ENCODE measurements around the gene RAB11FIP3. TPM values are rescaled to one million over a fixed set of nuclear protein-coding genes. Genes with fewer than 3 reads are reported as not detected.

Gene RAB11FIP3
- total and polyA plus RNA-seq, 10 of the 15 experiments (the other 5 are each of a cell fraction or from before 2014, with no cell fraction given) = 1.2 to 27.3 (median 7.7) TPM

DNA sequence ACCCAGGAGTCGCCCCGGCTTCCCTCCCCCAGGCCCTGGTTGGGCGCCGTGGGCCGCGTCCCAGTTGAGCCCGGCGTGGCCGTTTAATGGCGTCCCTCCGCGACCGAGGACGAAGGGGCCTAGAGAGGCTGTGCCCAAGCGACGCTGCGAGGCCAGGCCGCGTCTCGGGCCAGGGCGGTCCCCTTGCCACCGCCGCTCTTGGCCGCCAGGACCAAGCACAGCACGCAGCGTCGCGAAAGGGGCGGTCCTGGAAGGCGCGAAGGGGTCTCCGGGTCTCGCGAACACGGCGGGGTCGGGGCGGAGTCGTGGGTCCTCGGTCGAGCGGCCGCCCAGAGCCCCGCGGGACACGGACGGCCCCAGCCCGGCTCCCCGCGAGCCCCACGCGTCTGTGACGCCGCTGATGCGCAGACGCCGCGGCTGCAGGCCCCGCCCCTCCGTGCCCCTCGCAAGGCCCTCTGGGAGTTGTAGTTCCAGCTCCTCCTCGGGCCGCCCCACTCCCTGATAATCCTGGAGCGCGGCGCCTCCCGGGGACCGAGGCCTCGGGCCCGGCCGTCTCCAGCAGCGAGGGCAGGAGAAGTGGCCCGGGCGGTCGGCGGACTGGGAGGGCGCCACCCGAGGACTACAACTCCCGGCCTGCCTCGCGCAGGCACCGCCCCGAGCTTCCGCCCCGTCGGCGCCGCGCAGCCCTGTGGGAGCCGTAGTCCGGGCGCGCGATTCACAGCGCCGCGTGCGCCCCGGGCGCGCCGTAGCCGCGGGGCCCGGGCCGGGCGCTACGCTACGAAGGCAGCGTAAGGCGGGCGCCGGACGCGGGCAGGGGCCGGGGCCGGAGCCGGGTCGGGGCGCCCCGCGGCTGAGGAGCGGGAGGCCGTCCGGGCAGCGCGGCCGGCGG is 101.8 kb downstream of the RAB11FIP3 start, which contains the start of gene CAPN15 (continued):
- TF ChIP-seq, protein P1, sequence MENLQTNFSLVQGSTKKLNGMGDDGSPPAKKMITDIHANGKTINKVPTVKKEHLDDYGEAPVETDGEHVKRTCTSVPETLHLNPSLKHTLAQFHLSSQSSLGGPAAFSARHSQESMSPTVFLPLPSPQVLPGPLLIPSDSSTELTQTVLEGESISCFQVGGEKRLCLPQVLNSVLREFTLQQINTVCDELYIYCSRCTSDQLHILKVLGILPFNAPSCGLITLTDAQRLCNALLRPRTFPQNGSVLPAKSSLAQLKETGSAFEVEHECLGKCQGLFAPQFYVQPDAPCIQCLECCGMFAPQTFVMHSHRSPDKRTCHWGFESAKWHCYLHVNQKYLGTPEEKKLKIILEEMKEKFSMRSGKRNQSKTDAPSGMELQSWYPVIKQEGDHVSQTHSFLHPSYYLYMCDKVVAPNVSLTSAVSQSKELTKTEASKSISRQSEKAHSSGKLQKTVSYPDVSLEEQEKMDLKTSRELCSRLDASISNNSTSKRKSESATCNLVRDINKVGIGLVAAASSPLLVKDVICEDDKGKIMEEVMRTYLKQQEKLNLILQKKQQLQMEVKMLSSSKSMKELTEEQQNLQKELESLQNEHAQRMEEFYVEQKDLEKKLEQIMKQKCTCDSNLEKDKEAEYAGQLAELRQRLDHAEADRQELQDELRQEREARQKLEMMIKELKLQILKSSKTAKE (IDR thresholded peaks at IDR 0.05; ENCODE audit: low read depth, poor library complexity, severe bottlenecking) = no peak
- TF ChIP-seq, protein P2, sequence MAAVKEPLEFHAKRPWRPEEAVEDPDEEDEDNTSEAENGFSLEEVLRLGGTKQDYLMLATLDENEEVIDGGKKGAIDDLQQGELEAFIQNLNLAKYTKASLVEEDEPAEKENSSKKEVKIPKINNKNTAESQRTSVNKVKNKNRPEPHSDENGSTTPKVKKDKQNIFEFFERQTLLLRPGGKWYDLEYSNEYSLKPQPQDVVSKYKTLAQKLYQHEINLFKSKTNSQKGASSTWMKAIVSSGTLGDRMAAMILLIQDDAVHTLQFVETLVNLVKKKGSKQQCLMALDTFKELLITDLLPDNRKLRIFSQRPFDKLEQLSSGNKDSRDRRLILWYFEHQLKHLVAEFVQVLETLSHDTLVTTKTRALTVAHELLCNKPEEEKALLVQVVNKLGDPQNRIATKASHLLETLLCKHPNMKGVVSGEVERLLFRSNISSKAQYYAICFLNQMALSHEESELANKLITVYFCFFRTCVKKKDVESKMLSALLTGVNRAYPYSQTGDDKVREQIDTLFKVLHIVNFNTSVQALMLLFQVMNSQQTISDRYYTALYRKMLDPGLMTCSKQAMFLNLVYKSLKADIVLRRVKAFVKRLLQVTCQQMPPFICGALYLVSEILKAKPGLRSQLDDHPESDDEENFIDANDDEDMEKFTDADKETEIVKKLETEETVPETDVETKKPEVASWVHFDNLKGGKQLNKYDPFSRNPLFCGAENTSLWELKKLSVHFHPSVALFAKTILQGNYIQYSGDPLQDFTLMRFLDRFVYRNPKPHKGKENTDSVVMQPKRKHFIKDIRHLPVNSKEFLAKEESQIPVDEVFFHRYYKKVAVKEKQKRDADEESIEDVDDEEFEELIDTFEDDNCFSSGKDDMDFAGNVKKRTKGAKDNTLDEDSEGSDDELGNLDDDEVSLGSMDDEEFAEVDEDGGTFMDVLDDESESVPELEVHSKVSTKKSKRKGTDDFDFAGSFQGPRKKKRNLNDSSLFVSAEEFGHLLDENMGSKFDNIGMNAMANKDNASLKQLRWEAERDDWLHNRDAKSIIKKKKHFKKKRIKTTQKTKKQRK (IDR thresholded peaks at IDR 0.05; ENCODE audit: low read depth, low read length) = no peak
- TF ChIP-seq BRCA1 (IDR thresholded peaks at IDR 0.05; ENCODE audit: low read depth, low read length) (peak; percentile 4; the same call in 1 of the 2 replicates), RAD21 (IDR thresholded peaks at IDR 0.05; ENCODE audit: insufficient read depth, low read depth, low read length) (no peak), ASH2L (IDR thresholded peaks at IDR 0.05; ENCODE audit: borderline replicate concordance, low read depth) (no peak), CREB1 (IDR thresholded peaks at IDR 0.05; ENCODE audit: low read depth) (peak; percentile 89), SIN3A (IDR thresholded peaks at IDR 0.05; ENCODE audit: low read depth, low read length) (peak; percentile 69; the same call in 1 of the 2 replicates), ZNF207 (IDR thresholded peaks at IDR 0.05; ENCODE audit: borderline replicate concordance) (peak; percentile 93), JUNB (IDR thresholded peaks at IDR 0.05) (no peak), MXI1 (IDR thresholded peaks at IDR 0.05; ENCODE audit: low read depth, low read length) (no peak), NR2C1 (IDR thresholded peaks at IDR 0.05) (peak; percentile 82), SP1 (IDR thresholded peaks at IDR 0.05; ENCODE audit: low read depth, low read length) (peak; percentile 55), CHD1 (IDR thresholded peaks at IDR 0.05; ENCODE audit: low read depth, low read length) (no peak), PML (IDR thresholded peaks at IDR 0.05; ENCODE audit: low read length) (no peak; the same call in 1 of the 2 replicates)
- TF ChIP-seq, protein P3, sequence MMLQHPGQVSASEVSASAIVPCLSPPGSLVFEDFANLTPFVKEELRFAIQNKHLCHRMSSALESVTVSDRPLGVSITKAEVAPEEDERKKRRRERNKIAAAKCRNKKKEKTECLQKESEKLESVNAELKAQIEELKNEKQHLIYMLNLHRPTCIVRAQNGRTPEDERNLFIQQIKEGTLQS (IDR thresholded peaks at IDR 0.05; ENCODE audit: borderline replicate concordance, extremely low read depth, low read depth, low read length) = no peak
- TF ChIP-seq, protein P4, sequence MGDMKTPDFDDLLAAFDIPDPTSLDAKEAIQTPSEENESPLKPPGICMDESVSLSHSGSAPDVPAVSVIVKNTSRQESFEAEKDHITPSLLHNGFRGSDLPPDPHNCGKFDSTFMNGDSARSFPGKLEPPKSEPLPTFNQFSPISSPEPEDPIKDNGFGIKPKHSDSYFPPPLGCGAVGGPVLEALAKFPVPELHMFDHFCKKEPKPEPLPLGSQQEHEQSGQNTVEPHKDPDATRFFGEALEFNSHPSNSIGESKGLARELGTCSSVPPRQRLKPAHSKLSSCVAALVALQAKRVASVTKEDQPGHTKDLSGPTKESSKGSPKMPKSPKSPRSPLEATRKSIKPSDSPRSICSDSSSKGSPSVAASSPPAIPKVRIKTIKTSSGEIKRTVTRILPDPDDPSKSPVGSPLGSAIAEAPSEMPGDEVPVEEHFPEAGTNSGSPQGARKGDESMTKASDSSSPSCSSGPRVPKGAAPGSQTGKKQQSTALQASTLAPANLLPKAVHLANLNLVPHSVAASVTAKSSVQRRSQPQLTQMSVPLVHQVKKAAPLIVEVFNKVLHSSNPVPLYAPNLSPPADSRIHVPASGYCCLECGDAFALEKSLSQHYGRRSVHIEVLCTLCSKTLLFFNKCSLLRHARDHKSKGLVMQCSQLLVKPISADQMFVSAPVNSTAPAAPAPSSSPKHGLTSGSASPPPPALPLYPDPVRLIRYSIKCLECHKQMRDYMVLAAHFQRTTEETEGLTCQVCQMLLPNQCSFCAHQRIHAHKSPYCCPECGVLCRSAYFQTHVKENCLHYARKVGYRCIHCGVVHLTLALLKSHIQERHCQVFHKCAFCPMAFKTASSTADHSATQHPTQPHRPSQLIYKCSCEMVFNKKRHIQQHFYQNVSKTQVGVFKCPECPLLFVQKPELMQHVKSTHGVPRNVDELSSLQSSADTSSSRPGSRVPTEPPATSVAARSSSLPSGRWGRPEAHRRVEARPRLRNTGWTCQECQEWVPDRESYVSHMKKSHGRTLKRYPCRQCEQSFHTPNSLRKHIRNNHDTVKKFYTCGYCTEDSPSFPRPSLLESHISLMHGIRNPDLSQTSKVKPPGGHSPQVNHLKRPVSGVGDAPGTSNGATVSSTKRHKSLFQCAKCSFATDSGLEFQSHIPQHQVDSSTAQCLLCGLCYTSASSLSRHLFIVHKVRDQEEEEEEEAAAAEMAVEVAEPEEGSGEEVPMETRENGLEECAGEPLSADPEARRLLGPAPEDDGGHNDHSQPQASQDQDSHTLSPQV (IDR thresholded peaks at IDR 0.05) = no peak
